K562 (cell line): ENCODE results near the gene TBC1D25. TPM values are rescaled to one million over a fixed set of nuclear protein-coding genes. Genes with fewer than 3 reads are reported as not detected.

Experiments
- ATF1 ChIP-seq, 2 experiments: fragments of 450-650 bp in 1 of 2; IDR thresholded peaks; 2 replicates each; pipeline ENCODE4 v1.6.1; 2016; ENCODE audit warnings: missing compliant biosample characterization in 1 of 2, missing genetic modification characterization in 1 of 2
- DPF2 ChIP-seq: fragments of 450-650 bp; IDR thresholded peaks from 2 replicates; pipeline ENCODE4 v1.6.1; 2016
- ERF ChIP-seq: fragments of 450-650 bp; formaldehyde crosslinking; IDR thresholded peaks from 2 replicates; pipeline ENCODE4 v1.4.0; 2020; ENCODE audit warnings: mild to moderate bottlenecking, mixed read lengths
- GTF2A2 ChIP-seq: IDR thresholded peaks from 2 replicates; pipeline ENCODE4 v1.6.1; 2016; ENCODE audit warnings: mild to moderate bottlenecking, missing genetic modification characterization, missing compliant biosample characterization
- HDAC1 ChIP-seq, 2 experiments: fragments of 450-650 bp; IDR thresholded peaks; 2 replicates each; pipeline ENCODE4 v1.6.1; 2016 to 2017; ENCODE audit warnings: inconsistent platforms in 1 of 2, mild to moderate bottlenecking in 1 of 2, moderate library complexity in 1 of 2
- HMG20A ChIP-seq: fragments of 450-650 bp; formaldehyde crosslinking; conservative IDR thresholded peaks from 2 replicates; pipeline ENCODE4 v1.4.0; 2020; ENCODE audit warnings: mild to moderate bottlenecking, mixed read lengths
- IRF1 ChIP-seq: sonication (generic); formaldehyde crosslinking; IDR thresholded peaks from 2 replicates; pipeline ENCODE4 v1.8.0; 2022; ENCODE audit warnings: missing genetic modification reagents, mild to moderate bottlenecking, borderline replicate concordance
- KAT7 ChIP-seq: sonication (generic); formaldehyde crosslinking; IDR thresholded peaks from 2 replicates; pipeline ENCODE4 v1.8.0; 2022; ENCODE audit warnings: missing genetic modification reagents, mild to moderate bottlenecking, borderline replicate concordance
- KDM1A ChIP-seq, 2 experiments: fragments of 450-650 bp; IDR thresholded peaks; 2 replicates each; pipeline ENCODE4 v1.6.1; 2016; ENCODE audit warnings: mild to moderate bottlenecking in 2 of 2
- MNT ChIP-seq, 2 experiments: fragments of 450-650 bp; conservative IDR thresholded peaks; 2 replicates each; pipeline ENCODE4 v1.6.1; 2017; ENCODE audit warnings: mild to moderate bottlenecking in 2 of 2, moderate library complexity in 2 of 2
- NR1H2 ChIP-seq: sonication (generic); formaldehyde crosslinking; IDR thresholded peaks from 2 replicates; pipeline ENCODE4 v1.4.0; 2020; ENCODE audit warnings: mild to moderate bottlenecking, missing genetic modification reagents
- NR3C1 ChIP-seq: sonication (generic); formaldehyde crosslinking; IDR thresholded peaks from 2 replicates; pipeline ENCODE4 v1.8.1; 2022; ENCODE audit warnings: missing genetic modification reagents
- POLR2A ChIP-seq: fragments of 450-650 bp; conservative IDR thresholded peaks from 2 replicates; pipeline ENCODE4 v1.6.1; 2016
- POLR2G ChIP-seq: fragments of 200-400 bp; formaldehyde crosslinking; IDR thresholded peaks from 2 replicates; pipeline ENCODE4 v1.6.1; 2017; ENCODE audit warnings: low read depth, mild to moderate bottlenecking, antibody characterized with exemption, low read length, moderate library complexity
- PREB ChIP-seq: sonication (generic); formaldehyde crosslinking; IDR thresholded peaks from 2 replicates; pipeline ENCODE4 v1.8.1; 2023; ENCODE audit warnings: mild to moderate bottlenecking, missing genetic modification reagents
- RB1 ChIP-seq: fragments of 450-650 bp; IDR thresholded peaks from 2 replicates; pipeline ENCODE4 v1.6.1; 2017; ENCODE audit warnings: low read depth, mild to moderate bottlenecking
- RBBP5 ChIP-seq: fragments of 200-600 bp; sonication (generic); IDR thresholded peaks from 2 replicates; pipeline ENCODE4 v1.6.1; 2012; ENCODE audit warnings: borderline replicate concordance, mild to moderate bottlenecking, low read length, control low read depth, inconsistent platforms; ENCODE audit not compliant: insufficient read depth, poor library complexity, severe bottlenecking
- RBFOX2 ChIP-seq: fragments of 200-400 bp; formaldehyde crosslinking; IDR thresholded peaks from 2 replicates; pipeline ENCODE4 v1.6.1; 2017; ENCODE audit warnings: low read depth, mild to moderate bottlenecking, low read length, moderate library complexity
- SUPT5H ChIP-seq: fragments of 450-650 bp; IDR thresholded peaks from 2 replicates; pipeline ENCODE4 v1.6.1; 2016
- TAF7 ChIP-seq: fragments of 450-650 bp; IDR thresholded peaks from 2 replicates; pipeline ENCODE4 v1.6.1; 2016; ENCODE audit warnings: missing genetic modification characterization, missing compliant biosample characterization
- TRIM24 ChIP-seq, 2 experiments: fragments of 450-650 bp; IDR thresholded peaks; 2 replicates each; pipeline ENCODE4 v1.6.1; 2016
- ZBTB26 ChIP-seq: fragments of 450-650 bp; formaldehyde crosslinking; IDR thresholded peaks from 2 replicates; pipeline ENCODE4 v1.4.0; 2022; ENCODE audit warnings: missing genetic modification characterization
- ZC3H4 ChIP-seq: sonication (generic); formaldehyde crosslinking; IDR thresholded peaks from 2 replicates; pipeline ENCODE4 v1.9.0; 2021; ENCODE audit warnings: missing genetic modification reagents, borderline replicate concordance
- ZNF584 ChIP-seq: fragments of 200-800 bp; sonication (Bioruptor generic); IDR thresholded peaks from 2 replicates; pipeline ENCODE4 v1.6.1; 2016; ENCODE audit warnings: low read depth, mild to moderate bottlenecking, missing genetic modification characterization, missing compliant biosample characterization
- polyA plus RNA-seq, 8 experiments: library from polyadenylated mRNA; depleted of rRNA in 4 of 8; stranded (reverse) in 5 of 8; unstranded in 3 of 8; fragments of >200 nt; fragmentation: Nextera tagmentation in 2 of 8; fragmentation: Illumina TruSeq in 1 of 8; extraction: Ambion mirVana in 2 of 8; extraction: Trizol in 1 of 8; gene quantifications; 2 replicates each; pipeline versions ENCODE4 v1.2.1 to v1.2.3, GENCODE V29; 2011 to 2014; ENCODE audit warnings: inconsistent platforms in 1 of 8, missing spikeins in 1 of 8
- total RNA-seq, 7 experiments: library from RNA; depleted of rRNA in 6 of 7; stranded (reverse); fragments of >200 nt in 6 of 7; fragmentation: Illumina TruSeq in 2 of 7; extraction: Trizol in 2 of 7; gene quantifications; 2 replicates each; pipeline versions ENCODE4 v1.2.1 to v1.2.3, GENCODE V29; 2011 to 2021; ENCODE audit warnings: low replicate concordance in 1 of 7

Gene TBC1D25
- total and polyA plus RNA-seq, 9 of the 15 experiments (the other 6 are each of a cell fraction or from before 2014, with no cell fraction given) = 0.62 to 10.6 (median 3.9) TPM

- TF ChIP-seq DPF2 (0 out of 2 replicates have a peak, but pooled peaks have one; percentile 11), TAF7 (tag) (no peak), ZC3H4 (CRISPR knock-in tag) (no peak), RBFOX2 (peak; percentile 59), PREB (CRISPR knock-in tag) (no peak), ZBTB26 (CRISPR knock-in tag) (no peak), RBBP5 (peak; percentile 46), KDM1A (IDR thresholded peaks at IDR 0.05) (0 out of 4 replicates have a peak, but pooled peaks of 1 of the 2 experiments have one; percentile 3), NR1H2 (no peak), HMG20A (no peak), KAT7 (CRISPR knock-in tag) (no peak), RB1 (no peak), ERF (CRISPR knock-in tag) (no peak), SUPT5H (peak; percentile 65), IRF1 (CRISPR knock-in tag) (no peak), NR3C1 (CRISPR knock-in tag) (no peak), POLR2A (peak; percentile 73), MNT (conservative IDR thresholded peaks at IDR 0.05) (peak in 1 of 2 experiments; percentile 48; a peak in 1 of 4 replicates), TRIM24 (IDR thresholded peaks at IDR 0.05) (peak in 1 of 2 experiments; percentile 41; a peak in 1 of 4 replicates), ATF1 (CRISPR knock-in tag; IDR thresholded peaks at IDR 0.05) (no peak), ATF1 (tag; IDR thresholded peaks at IDR 0.05) (peak; percentile 51; the same call in 1 of the 2 replicates), POLR2G (peak; percentile 80), ZNF584 (CRISPR knock-in tag) (no peak), HDAC1 (IDR thresholded peaks at IDR 0.05) (peak in 1 of 2 experiments; percentile 48; a peak in 1 of 4 replicates), GTF2A2 (tag) (no peak)
Measured at GRCh38 chrX:48508400-48509244, 30.9 kb upstream of the TBC1D25 start, which contains the start of gene PORCN (continued).
